GM21367 (cell line): ENCODE results near the gene CAPN2.
"Not testable (repeated sequence)": the region's sequence is repeated elsewhere in the genome, so short reads cannot be mapped to it uniquely, and the experiment has no call there.

Experiments
- ATAC-seq: cut with Tn5 transposase; IDR thresholded peaks from one replicate; pipeline ENCODE4 v1.9.1; 2021; ENCODE audit not compliant: unreplicated experiment

The CAPN2 gene

DNA sequence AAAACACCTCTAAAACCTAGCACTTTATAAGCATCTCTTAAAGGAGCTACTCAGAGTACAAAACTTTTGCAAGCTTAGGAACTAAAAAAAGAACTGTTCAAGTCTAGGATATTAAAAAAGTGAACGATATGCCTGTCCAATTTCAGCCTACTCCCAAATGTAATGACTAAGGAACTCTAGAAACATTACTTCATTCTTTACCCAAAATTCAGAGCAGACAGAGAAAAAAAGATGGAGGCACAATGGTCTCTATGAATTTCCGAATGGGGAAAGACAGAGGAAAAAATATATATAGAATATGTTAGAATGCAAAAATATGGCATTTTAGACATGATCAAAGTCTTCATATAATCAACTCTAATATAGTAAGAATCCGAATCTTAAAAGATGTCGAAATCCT lies 72.2 kb downstream of the CAPN2 start:
- no peak for ATAC-seq

- no peak for ATAC-seq
Observed at GRCh38 chr1:223785808-223786207, 73.5 kb downstream of the CAPN2 start.

- no peak for ATAC-seq
Observed at GRCh38 chr1:223788746-223789415, 76.5 kb downstream of the CAPN2 start.

- ATAC-seq, result no peak
Observed at GRCh38 chr1:223792046-223792445, 79.7 kb downstream of the CAPN2 start.

GRCh38 chr1:223793716-223794115 lies 81.4 kb downstream of the CAPN2 start:
- ATAC-seq, result no peak

- no peak for ATAC-seq
Observed at GRCh38 chr1:223794136-223794880, 82.0 kb downstream of the CAPN2 start.

DNA sequence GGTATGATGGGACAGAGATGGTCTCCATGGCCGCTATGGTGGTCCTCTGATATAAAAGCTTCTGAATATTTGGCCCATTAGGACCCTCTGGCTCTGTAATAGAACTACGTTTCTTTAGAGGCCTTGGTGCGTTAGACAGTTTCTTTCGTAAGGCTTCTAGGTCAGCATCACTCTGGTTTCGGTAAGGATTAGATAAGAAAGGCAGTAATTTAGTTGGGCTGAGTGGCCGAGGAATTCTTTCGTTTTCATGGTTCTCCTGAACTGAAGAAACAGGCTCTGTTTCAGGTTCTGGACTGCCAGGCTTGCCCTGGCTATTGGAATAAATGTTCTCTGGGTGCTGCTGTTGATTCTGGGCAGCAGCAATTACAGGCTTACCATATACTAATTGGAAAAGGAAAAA lies 83.9 kb downstream of the CAPN2 start:
- ATAC-seq, result no peak

DNA sequence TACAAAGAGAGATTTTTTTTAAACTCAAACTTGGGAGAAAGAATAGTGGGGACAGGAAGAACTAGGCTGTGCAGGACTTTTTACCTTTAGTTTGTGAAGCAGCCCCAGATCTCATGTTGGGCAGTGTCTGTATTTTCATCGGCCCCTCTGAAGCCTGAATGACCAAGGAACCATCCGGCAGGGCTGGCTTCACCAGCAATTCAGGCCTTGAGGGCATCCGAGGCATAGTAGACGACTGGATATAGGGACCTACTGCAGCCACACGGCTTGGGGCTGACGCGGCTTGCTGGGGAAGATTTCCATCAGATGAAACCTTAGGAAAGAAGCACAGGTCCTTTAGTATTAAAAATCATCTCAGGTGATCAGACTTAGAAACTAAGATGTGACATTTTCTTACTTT lies 89.7 kb downstream of the CAPN2 start:
- ATAC-seq, result no peak

- ATAC-seq, result no peak
Observed at GRCh38 chr1:223802602-223803001, 90.3 kb downstream of the CAPN2 start.

GRCh38 chr1:223803211-223803610 lies 90.9 kb downstream of the CAPN2 start:
- no peak for ATAC-seq

DNA sequence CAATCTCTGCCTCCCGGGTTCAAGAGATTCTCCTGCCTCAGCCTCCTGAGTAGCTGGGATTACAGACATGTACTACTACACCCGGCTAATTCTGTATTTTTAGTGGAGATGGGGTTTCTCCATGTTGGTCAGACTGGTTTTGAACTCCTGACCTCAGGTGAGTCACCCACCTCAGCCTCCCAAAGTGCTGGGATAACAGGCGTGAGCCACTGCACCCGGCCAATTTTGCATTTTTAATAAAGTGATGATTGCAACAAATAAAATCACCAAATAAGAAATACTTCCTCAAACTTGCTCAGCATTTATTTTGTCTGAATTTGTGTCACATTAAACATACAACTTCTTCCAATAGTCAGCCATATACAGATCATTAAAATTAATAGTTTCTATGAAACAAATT lies 97.6 kb downstream of the CAPN2 start:
- not testable (repeated sequence) for ATAC-seq

DNA sequence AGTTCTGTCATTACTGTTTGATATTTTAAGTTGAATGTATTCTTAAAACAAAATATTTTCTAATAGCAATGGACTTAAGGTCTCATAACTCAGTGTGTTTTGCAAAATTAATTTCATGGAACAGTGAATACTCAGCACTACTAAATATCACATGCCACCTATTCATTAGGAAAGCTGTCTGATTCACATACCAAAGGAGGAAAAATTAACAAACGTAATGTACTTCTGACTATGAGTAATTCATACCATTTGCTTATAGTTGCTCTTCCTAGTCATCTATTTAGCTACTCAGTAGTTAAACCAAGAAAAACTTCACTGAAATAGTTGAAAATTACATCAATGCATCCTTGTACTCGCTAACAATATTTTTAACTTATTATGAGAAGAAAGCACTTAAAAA lies 98.2 kb downstream of the CAPN2 start:
- ATAC-seq, result no peak

DNA sequence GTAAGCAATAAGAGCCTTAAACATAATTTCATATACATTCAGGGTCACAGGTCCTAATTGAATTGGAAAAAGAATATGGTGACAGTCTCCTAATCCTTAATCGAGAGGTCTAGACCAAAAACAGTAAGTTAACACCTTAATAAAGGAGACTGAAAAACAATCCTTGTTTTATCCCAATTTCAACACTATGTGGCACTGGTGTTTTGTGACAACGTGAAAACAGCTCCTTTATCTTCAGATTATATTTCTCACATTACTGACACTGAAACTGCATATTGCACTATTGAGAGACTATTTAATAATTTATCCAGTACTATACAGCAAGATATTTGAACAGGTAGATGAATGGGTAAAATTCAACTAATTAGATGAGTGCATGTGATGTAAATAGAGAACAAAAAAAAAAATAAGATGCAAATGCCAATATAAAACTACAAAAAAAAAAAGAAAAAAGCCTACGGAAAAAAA lies 99.3 kb downstream of the CAPN2 start:
- no peak for ATAC-seq

GRCh38 chr1:223813645-223814044 lies 101.3 kb downstream of the CAPN2 start:
- ATAC-seq, result no peak

- ATAC-seq, result no peak
Observed at GRCh38 chr1:223815020-223815853, 102.9 kb downstream of the CAPN2 start.

DNA sequence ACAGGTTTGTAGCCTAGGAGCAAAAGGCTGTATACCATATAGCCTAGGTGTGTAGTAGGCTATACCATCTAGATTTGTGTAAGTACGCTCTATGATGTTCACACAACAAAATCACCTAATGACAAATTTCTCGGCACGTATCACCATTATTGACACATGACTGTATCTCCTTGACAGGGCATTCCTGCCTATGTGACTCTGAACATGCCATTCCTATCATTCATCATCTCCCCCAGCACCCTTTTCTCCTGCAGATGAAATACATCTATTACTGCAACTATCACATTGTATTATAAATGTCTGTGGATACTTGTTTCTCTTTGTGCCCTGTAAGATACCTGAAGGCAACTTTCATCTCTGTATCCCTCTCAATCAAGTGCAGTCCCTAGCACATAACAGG lies 103.5 kb downstream of the CAPN2 start:
- ATAC-seq, result no peak

GRCh38 chr1:223817265-223817664 lies 104.9 kb downstream of the CAPN2 start:
- ATAC-seq, result not testable (repeated sequence)

GRCh38 chr1:223819730-223820514 lies 107.6 kb downstream of the CAPN2 start:
- ATAC-seq, result no peak

- no peak for ATAC-seq
Observed at GRCh38 chr1:223820515-223820858, 108.1 kb downstream of the CAPN2 start.

DNA sequence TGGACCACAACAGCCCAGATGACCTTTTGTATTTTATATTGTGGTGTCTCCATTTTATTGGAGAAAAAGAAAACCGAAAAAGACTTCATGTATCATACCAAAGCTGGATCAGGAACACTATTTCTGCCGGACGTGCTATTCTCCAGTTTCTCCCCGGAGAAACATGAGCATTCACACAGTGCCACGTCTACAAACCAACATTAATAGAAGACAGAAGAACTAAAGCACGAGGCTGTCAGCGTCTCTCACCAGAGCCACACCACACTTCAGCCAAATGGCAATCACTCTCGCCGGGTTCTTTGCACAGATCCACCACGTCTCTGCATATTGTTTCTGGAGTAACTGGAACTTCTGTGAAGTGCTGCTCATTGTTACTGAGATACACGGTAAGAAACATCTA lies 108.6 kb downstream of the CAPN2 start:
- no peak for ATAC-seq

DNA sequence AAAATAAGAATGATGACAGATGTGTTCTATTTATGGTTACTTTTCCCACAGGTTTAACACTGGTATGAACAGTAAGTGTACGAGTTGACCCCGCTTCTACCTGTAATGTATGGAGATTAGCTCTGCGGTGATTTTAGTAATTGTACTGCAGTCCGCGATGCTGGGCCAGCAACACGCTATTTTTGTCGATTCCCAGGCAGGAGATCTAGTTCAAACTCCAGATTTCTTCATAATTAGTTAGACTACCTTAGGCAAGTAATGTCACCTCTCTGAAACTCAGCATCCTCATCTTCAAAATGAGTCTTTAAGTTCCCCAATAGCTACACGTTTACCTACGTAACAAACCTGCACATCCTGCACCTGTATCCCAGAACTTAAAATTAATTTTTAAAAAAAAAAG lies 111.9 kb downstream of the CAPN2 start:
- no peak for ATAC-seq
